Tibial artery (tissue), 4 donors: ENCODE results near the gene TEKT2.

Experiments
- DNase-seq, 2 donors: peaks; one replicate each; pipeline ENCODE4 v3.0.0-alpha.2; 2019
- H3K27ac ChIP-seq, 2 donors: fragments of 200-600 bp; sonication (generic) in 1 of 2; 1 replicate in 1 of 2; 2 replicates in 1 of 2; pipeline ENCODE4 v1.5.1; 2018 to 2019; ENCODE audit warnings: mild to moderate bottlenecking in 1 of 2
- H3K27me3 ChIP-seq, 2 donors: fragments of 200-600 bp; sonication (generic) in 1 of 2; one replicate each; pipeline versions ENCODE4 v1.5.1 to v1.6.0; 2016 to 2019
- H3K36me3 ChIP-seq, 3 donors: fragments of 200-600 bp; sonication (generic) in 2 of 3; one replicate each; pipeline ENCODE4 v1.5.1; 2016 to 2019; ENCODE audit warnings: mild to moderate bottlenecking in 2 of 3
- H3K4me1 ChIP-seq, 4 donors: fragments of 200-600 bp; sonication (generic) in 2 of 4; 1 replicate in 3 of 4; 2 replicates in 1 of 4; pipeline ENCODE4 v1.5.1; 2016 to 2019
- H3K4me3 ChIP-seq, 2 donors: fragments of 200-600 bp; sonication (generic) in 1 of 2; 1 replicate in 1 of 2; 2 replicates in 1 of 2; pipeline ENCODE4 v1.5.1; 2018 to 2019; ENCODE audit warnings: mild to moderate bottlenecking in 2 of 2
- H3K9me3 ChIP-seq, 3 donors: fragments of 200-600 bp; sonication (generic) in 1 of 3; one replicate each; pipeline ENCODE4 v1.5.1; 2016 to 2019
- CTCF ChIP-seq, 2 experiments: fragments of 200-600 bp in 1 of 2; fragments of 450-650 bp in 1 of 2; IDR thresholded peaks; one replicate each; pipeline ENCODE4 v1.5.1; 2017 to 2019; ENCODE audit warnings: antibody characterized with exemption in 2 of 2, mild to moderate bottlenecking in 1 of 2, moderate library complexity in 1 of 2
- intact Hi-C: fragments of 100-400 bp; cut with DNase I; formaldehyde crosslinking; loops from one replicate; pipeline ENCODE4 v1.15.0; 2023; ENCODE audit warnings: low total_unique reads

The TEKT2 gene

GRCh38 chr1:36083219-36083618, 675 bp upstream of the TEKT2 start:
- Histone ChIP-seq H3K9me3 (no peaks in the 10 kb centered on the region), H3K4me3 (no peak overlapping the region), H3K4me1 (peaks cover 0 to 19% (median 14%) of the 10 kb centered on the region in 4 donors), H3K27me3 (peaks cover 0 to 42% of the 10 kb centered on the region in 2 donors), H3K36me3 (no peaks in the 10 kb centered on the region), H3K27ac (no peak overlapping the region)
- no peak for DNase-seq
- no peak for TF ChIP-seq CTCF (IDR thresholded peaks at IDR 0.05)
- intact Hi-C loops = no loop called here

GRCh38 chr1:36084497-36085115, 712 bp downstream of the TEKT2 start:
- Histone ChIP-seq H3K27ac (no peak overlapping the region), H3K9me3 (no peaks in the 10 kb centered on the region), H3K4me1 (peaks cover 0 to 26% (median 22%) of the 10 kb centered on the region in 4 donors), H3K4me3 (peak overlapping the region; percentile 29 to 51), H3K27me3 (peaks cover 0 to 38% of the 10 kb centered on the region in 2 donors), H3K36me3 (no peaks in the 10 kb centered on the region)
- no peak for DNase-seq
- no peak for TF ChIP-seq CTCF (IDR thresholded peaks at IDR 0.05)
- intact Hi-C loops = no loop called here

GRCh38 chr1:36085126-36085525, 1.2 kb downstream of the TEKT2 start:
- Histone ChIP-seq H3K27ac (no peak overlapping the region), H3K36me3 (no peaks in the 10 kb centered on the region), H3K4me1 (peaks cover 0 to 31% (median 27%) of the 10 kb centered on the region in 4 donors), H3K27me3 (peaks cover 0 to 38% of the 10 kb centered on the region in 2 donors), H3K9me3 (no peaks in the 10 kb centered on the region), H3K4me3 (no peak overlapping the region)
- intact Hi-C loops = no loop called here
- no peak for DNase-seq
- no peak for TF ChIP-seq CTCF (IDR thresholded peaks at IDR 0.05)

GRCh38 chr1:36085686-36086526, 2.0 kb downstream of the TEKT2 start:
- Histone ChIP-seq H3K4me3 (no peak overlapping the region), H3K27me3 (peaks cover 0 to 38% of the 10 kb centered on the region in 2 donors), H3K36me3 (peaks cover 0 to 7% (median under 1%) of the 10 kb centered on the region in 3 donors), H3K4me1 (peaks cover 0 to 39% (median 32%) of the 10 kb centered on the region in 4 donors), H3K9me3 (no peaks in the 10 kb centered on the region), H3K27ac (no peak overlapping the region)
- no peak for TF ChIP-seq CTCF (IDR thresholded peaks at IDR 0.05)
- intact Hi-C loops = no loop called here
- DNase-seq = no peak

- no peak overlapping the region for H3K27ac ChIP-seq
- H3K36me3 ChIP-seq = peaks cover 3 to 15% (median 8%) of the 10 kb centered on the region in 3 donors
- no peak for DNase-seq
- no peak for TF ChIP-seq CTCF (IDR thresholded peaks at IDR 0.05)
- H3K4me3 ChIP-seq = no peak overlapping the region
- H3K9me3 ChIP-seq = no peaks in the 10 kb centered on the region
- intact Hi-C loops = no loop called here
- peaks cover 0 to 38% of the 10 kb centered on the region in 2 donors for H3K27me3 ChIP-seq
- H3K4me1 ChIP-seq = peaks cover 0 to 45% (median 38%) of the 10 kb centered on the region in 4 donors
Observed at GRCh38 chr1:36086529-36087232, 2.8 kb downstream of the TEKT2 start.
